Measurements from ENCODE around the gene ANKRD23.

Gene ANKRD23

GRCh38 chr2:96877042-96877451 lies 33.2 kb upstream of the ANKRD23 start:
- no peak for TF ChIP-seq CTCF (IDR thresholded peaks at IDR 0.05; ENCODE audit: control insufficient read depth, extremely low read depth, insufficient read depth)
- DNase-seq (ENCODE audit: low read depth), result no peak
- no peak overlapping the region for H3K4me3 ChIP-seq (ENCODE audit: low read depth, low read length)

- no peak overlapping the region for H3K4me3 ChIP-seq (ENCODE audit: low read depth, low read length)
- DNase-seq (ENCODE audit: low read depth), result no peak
- TF ChIP-seq CTCF (IDR thresholded peaks at IDR 0.05; ENCODE audit: control insufficient read depth, extremely low read depth, insufficient read depth), result no peak
These were observed 32.6 kb upstream of the ANKRD23 start for GRCh38 chr2:96876269-96877041.

- no peak for TF ChIP-seq CTCF (IDR thresholded peaks at IDR 0.05; ENCODE audit: control insufficient read depth, extremely low read depth, insufficient read depth)
- DNase-seq (ENCODE audit: low read depth), result no peak
These were observed 31.9 kb upstream of the ANKRD23 start for GRCh38 chr2:96875498-96876268.

GRCh38 chr2:96874198-96874831 lies 30.5 kb upstream of the ANKRD23 start:
- DNase-seq (ENCODE audit: low read depth), result no peak
- H3K4me3 ChIP-seq (ENCODE audit: low read depth, low read length), result no peak overlapping the region
- TF ChIP-seq CTCF (IDR thresholded peaks at IDR 0.05; ENCODE audit: control insufficient read depth, extremely low read depth, insufficient read depth), result no peak

More at GRCh38 chr2:96875498-96876268, 31.9 kb upstream of the ANKRD23 start:
- H3K4me3 ChIP-seq (ENCODE audit: low read depth, low read length), result no peak overlapping the region

GRCh38 chr2:96873651-96874096 lies 29.9 kb upstream of the ANKRD23 start:
- no peak overlapping the region for H3K4me3 ChIP-seq (ENCODE audit: low read depth, low read length)
- no peak for TF ChIP-seq CTCF (IDR thresholded peaks at IDR 0.05; ENCODE audit: control insufficient read depth, extremely low read depth, insufficient read depth)
- DNase-seq (ENCODE audit: low read depth), result no peak

GRCh38 chr2:96872591-96873349 lies 28.9 kb upstream of the ANKRD23 start:
- no peak for TF ChIP-seq CTCF (IDR thresholded peaks at IDR 0.05; ENCODE audit: control insufficient read depth, extremely low read depth, insufficient read depth)
- no peak overlapping the region for H3K4me3 ChIP-seq (ENCODE audit: low read depth, low read length)
- DNase-seq (ENCODE audit: low read depth), result no peak

Data from LNCaP clone FGC (cell line).